ENCODE measurements around the gene GOSR2.

- TF ChIP-seq EZH2 (IDR thresholded peaks at IDR 0.05; ENCODE audit: low read depth, low read length, severe bottlenecking) (no peak), CTCF (IDR thresholded peaks at IDR 0.05; ENCODE audit: control extremely low read depth in 1 of 3, insufficient read depth in 1 of 3, low read depth in 1 of 3, low read length in 3 of 3) (peak; percentile 88 to 96 (median 89)), CBX8 (IDR thresholded peaks at IDR 0.05; ENCODE audit: borderline replicate concordance, low read depth, low read length) (no peak), POLR2AphosphoS5 (IDR thresholded peaks at IDR 0.05; ENCODE audit: low read depth, low read length) (no peak)
Measured at GRCh38 chr17:46942441-46943217, 19.7 kb downstream of the GOSR2 start.
